ENCODE results near the gene RPL36.

- TF ChIP-seq YY1 (IDR thresholded peaks at IDR 0.05; ENCODE audit: insufficient read depth, insufficient read length), result no peak
- no peak for TF ChIP-seq ZNF274 (IDR thresholded peaks at IDR 0.05; ENCODE audit: low read depth, low read length)
- no peak for TF ChIP-seq SUZ12 (IDR thresholded peaks at IDR 0.05; ENCODE audit: extremely low read depth, insufficient read depth, insufficient read length)
These were observed 12.5 kb upstream of the RPL36 start for GRCh38 chr19:5677580-5677979.
